HEK293 (cell line): ENCODE measurements around the gene ALDH8A1.

ENCODE experiments used
- CTCF ChIA-PET: fragments of 350-600 bp; formaldehyde crosslinking; extraction: SDS; loops from one replicate; lab custom pipeline; 2021; ENCODE audit warnings: antibody characterized with exemption; lab: Yijun Ruan, JAX
- POLR2A ChIA-PET: fragments of 300-600 bp; formaldehyde crosslinking; extraction: SDS; loops from one replicate; lab custom pipeline; 2020; ENCODE audit warnings: antibody characterized with exemption, inconsistent platforms; lab: Yijun Ruan, JAX
- H3K27ac ChIP-seq: fragments of 200-500 bp; sonication (Bioruptor generic); 2 replicates; pipeline ENCODE4 v1.5.1; 2014; ENCODE audit warnings: low read depth, low read length, control low read depth, inconsistent platforms; ENCODE audit errors: extremely low read depth
- H3K36me3 ChIP-seq, 2 experiments: fragments of 200-500 bp in 1 of 2; sonication (Bioruptor generic) in 1 of 2; 1 replicate in 1 of 2; 2 replicates in 1 of 2; pipeline ENCODE4 v1.5.1; 2014 to 2017; ENCODE audit warnings: inconsistent platforms in 2 of 2, low read length in 2 of 2; ENCODE audit not compliant: control insufficient read depth in 2 of 2, insufficient read depth in 1 of 2
- H3K4me1 ChIP-seq: fragments of 200-500 bp; sonication (Bioruptor generic); 2 replicates; pipeline ENCODE4 v1.5.1; 2014; ENCODE audit warnings: mild to moderate bottlenecking, low read length, inconsistent platforms; ENCODE audit not compliant: control insufficient read depth, insufficient read depth
- H3K4me3 ChIP-seq: 2 replicates; pipeline ENCODE4 v1.5.1; 2011; ENCODE audit warnings: low read depth, mild to moderate bottlenecking, control low read depth, low read length, moderate library complexity
- H3K9me3 ChIP-seq: fragments of 200-500 bp; sonication (Bioruptor generic); 2 replicates; pipeline ENCODE4 v1.5.1; 2014; ENCODE audit warnings: low read depth, low read length, inconsistent platforms; ENCODE audit not compliant: control insufficient read depth, insufficient read depth
- IKZF3 ChIP-seq: fragments of 450-650 bp; IDR thresholded peaks from 2 replicates; pipeline ENCODE4 v1.5.0; 2018; ENCODE audit warnings: missing biosample characterization, mild to moderate bottlenecking, missing genetic modification characterization, moderate library complexity
- MYNN ChIP-seq: fragments of 450-650 bp; formaldehyde crosslinking; IDR thresholded peaks from 2 replicates; pipeline ENCODE4 v1.5.1; 2016; ENCODE audit warnings: missing biosample characterization, missing genetic modification characterization, borderline replicate concordance
- MZF1 ChIP-seq: fragments of 450-650 bp; formaldehyde crosslinking; IDR thresholded peaks from 2 replicates; pipeline ENCODE4 v1.5.1; 2017; ENCODE audit warnings: missing biosample characterization, missing genetic modification characterization, borderline replicate concordance
- SP3 ChIP-seq: fragments of 450-650 bp; formaldehyde crosslinking; IDR thresholded peaks from 2 replicates; pipeline ENCODE4 v1.5.1; 2016; ENCODE audit warnings: missing biosample characterization, missing genetic modification characterization
- WT1 ChIP-seq: fragments of 450-650 bp; formaldehyde crosslinking; IDR thresholded peaks from 2 replicates; pipeline ENCODE4 v1.5.1; 2016; ENCODE audit warnings: missing biosample characterization, missing genetic modification characterization
- YY1 ChIP-seq: fragments of 450-650 bp; formaldehyde crosslinking; IDR thresholded peaks from 2 replicates; pipeline ENCODE4 v1.5.1; 2018; ENCODE audit warnings: missing biosample characterization, missing genetic modification characterization
- ZBTB1 ChIP-seq: fragments of 450-650 bp; formaldehyde crosslinking; IDR thresholded peaks from 2 replicates; pipeline ENCODE4 v1.5.1; 2016; ENCODE audit warnings: missing biosample characterization, missing genetic modification characterization
- ZBTB48 ChIP-seq: fragments of 450-650 bp; formaldehyde crosslinking; IDR thresholded peaks from 2 replicates; pipeline ENCODE4 v1.5.1; 2016; ENCODE audit warnings: missing biosample characterization, missing genetic modification characterization
- ZNF132 ChIP-seq: fragments of 450-650 bp; formaldehyde crosslinking; IDR thresholded peaks from 2 replicates; pipeline ENCODE4 v1.5.1; 2017; ENCODE audit warnings: missing biosample characterization, missing genetic modification characterization, borderline replicate concordance
- ZNF19 ChIP-seq: fragments of 450-650 bp; formaldehyde crosslinking; IDR thresholded peaks from 2 replicates; pipeline ENCODE4; 2016; ENCODE audit warnings: missing biosample characterization, missing genetic modification characterization, low read depth
- ZNF202 ChIP-seq: fragments of 450-650 bp; formaldehyde crosslinking; IDR thresholded peaks from 2 replicates; pipeline ENCODE4 v1.5.1; 2016; ENCODE audit warnings: missing biosample characterization, missing genetic modification characterization, borderline replicate concordance
- ZNF366 ChIP-seq: fragments of 450-650 bp; formaldehyde crosslinking; conservative IDR thresholded peaks from 2 replicates; pipeline ENCODE4 v1.5.1; 2016; ENCODE audit warnings: missing biosample characterization, missing genetic modification characterization
- ZNF501 ChIP-seq: fragments of 450-650 bp; formaldehyde crosslinking; IDR thresholded peaks from 2 replicates; pipeline ENCODE4 v1.5.1; 2016; ENCODE audit warnings: missing biosample characterization, missing genetic modification characterization
- ZNF521 ChIP-seq: fragments of 450-650 bp; formaldehyde crosslinking; IDR thresholded peaks from 2 replicates; pipeline ENCODE4 v1.5.1; 2017; ENCODE audit warnings: missing biosample characterization, mild to moderate bottlenecking, missing genetic modification characterization
- ZNF596 ChIP-seq: fragments of 450-650 bp; IDR thresholded peaks from 2 replicates; pipeline ENCODE4 v1.5.0; 2018; ENCODE audit warnings: missing biosample characterization, mild to moderate bottlenecking, missing genetic modification characterization, moderate library complexity
- ZNF629 ChIP-seq: fragments of 450-650 bp; formaldehyde crosslinking; IDR thresholded peaks from 2 replicates; pipeline ENCODE4 v1.5.1; 2017; ENCODE audit warnings: missing biosample characterization, missing genetic modification characterization
- ZNF792 ChIP-seq: fragments of 450-650 bp; formaldehyde crosslinking; IDR thresholded peaks from 2 replicates; pipeline ENCODE4 v1.5.1; 2016; ENCODE audit warnings: missing biosample characterization, missing genetic modification characterization
- ZNF837 ChIP-seq: fragments of 450-650 bp; formaldehyde crosslinking; IDR thresholded peaks from 2 replicates; pipeline ENCODE4 v1.5.1; 2016; ENCODE audit warnings: missing biosample characterization, missing genetic modification characterization
- TF ChIP-seq, protein P1 (sequence below): fragments of 450-650 bp; formaldehyde crosslinking; conservative IDR thresholded peaks from 2 replicates; pipeline ENCODE4 v1.5.1; 2016; ENCODE audit warnings: low read depth, missing biosample characterization, missing genetic modification characterization
- TF ChIP-seq, protein P2 (sequence below): fragments of 450-650 bp; formaldehyde crosslinking; IDR thresholded peaks from 2 replicates; pipeline ENCODE4 v1.5.1; 2016; ENCODE audit warnings: missing biosample characterization, missing genetic modification characterization
- TF ChIP-seq, protein P3 (sequence below): fragments of 450-650 bp; formaldehyde crosslinking; IDR thresholded peaks from 2 replicates; pipeline ENCODE4 v1.5.1; 2016; ENCODE audit warnings: missing biosample characterization, missing genetic modification characterization, borderline replicate concordance
- TF ChIP-seq, protein P4 (sequence below): fragments of 450-650 bp; formaldehyde crosslinking; IDR thresholded peaks from 2 replicates; pipeline ENCODE4 v1.5.1; 2016; ENCODE audit warnings: missing biosample characterization, missing genetic modification characterization
- TF ChIP-seq, protein P5 (sequence below): fragments of 450-650 bp; formaldehyde crosslinking; IDR thresholded peaks from 2 replicates; pipeline ENCODE4 v1.5.1; 2017; ENCODE audit warnings: missing biosample characterization, missing genetic modification characterization
- TF ChIP-seq, protein P6 (sequence below): fragments of 450-650 bp; formaldehyde crosslinking; IDR thresholded peaks from 2 replicates; pipeline ENCODE4 v1.5.1; 2016; ENCODE audit warnings: missing biosample characterization, missing genetic modification characterization

ALDH8A1 gene

DNA sequence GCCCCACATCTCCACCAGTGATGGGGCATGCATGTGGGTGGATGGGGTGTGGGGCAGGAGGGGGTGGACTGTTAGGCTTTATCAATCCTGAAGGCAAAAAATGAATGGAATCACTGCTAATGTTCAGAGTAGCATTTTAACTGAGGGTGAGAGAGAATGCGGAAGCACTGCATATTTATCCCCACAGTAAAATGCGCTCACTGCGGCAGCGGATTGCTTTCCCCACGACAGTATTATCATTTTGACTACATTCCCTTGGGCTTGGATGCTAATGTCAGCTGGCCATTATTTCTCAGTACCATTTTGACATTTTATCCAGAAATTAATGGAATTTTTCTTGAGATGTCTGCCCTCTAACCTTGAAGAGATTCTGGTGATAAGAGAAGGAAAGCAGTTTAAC is 13.4 kb downstream of the ALDH8A1 start (continued):
- TF ChIP-seq, protein P1, sequence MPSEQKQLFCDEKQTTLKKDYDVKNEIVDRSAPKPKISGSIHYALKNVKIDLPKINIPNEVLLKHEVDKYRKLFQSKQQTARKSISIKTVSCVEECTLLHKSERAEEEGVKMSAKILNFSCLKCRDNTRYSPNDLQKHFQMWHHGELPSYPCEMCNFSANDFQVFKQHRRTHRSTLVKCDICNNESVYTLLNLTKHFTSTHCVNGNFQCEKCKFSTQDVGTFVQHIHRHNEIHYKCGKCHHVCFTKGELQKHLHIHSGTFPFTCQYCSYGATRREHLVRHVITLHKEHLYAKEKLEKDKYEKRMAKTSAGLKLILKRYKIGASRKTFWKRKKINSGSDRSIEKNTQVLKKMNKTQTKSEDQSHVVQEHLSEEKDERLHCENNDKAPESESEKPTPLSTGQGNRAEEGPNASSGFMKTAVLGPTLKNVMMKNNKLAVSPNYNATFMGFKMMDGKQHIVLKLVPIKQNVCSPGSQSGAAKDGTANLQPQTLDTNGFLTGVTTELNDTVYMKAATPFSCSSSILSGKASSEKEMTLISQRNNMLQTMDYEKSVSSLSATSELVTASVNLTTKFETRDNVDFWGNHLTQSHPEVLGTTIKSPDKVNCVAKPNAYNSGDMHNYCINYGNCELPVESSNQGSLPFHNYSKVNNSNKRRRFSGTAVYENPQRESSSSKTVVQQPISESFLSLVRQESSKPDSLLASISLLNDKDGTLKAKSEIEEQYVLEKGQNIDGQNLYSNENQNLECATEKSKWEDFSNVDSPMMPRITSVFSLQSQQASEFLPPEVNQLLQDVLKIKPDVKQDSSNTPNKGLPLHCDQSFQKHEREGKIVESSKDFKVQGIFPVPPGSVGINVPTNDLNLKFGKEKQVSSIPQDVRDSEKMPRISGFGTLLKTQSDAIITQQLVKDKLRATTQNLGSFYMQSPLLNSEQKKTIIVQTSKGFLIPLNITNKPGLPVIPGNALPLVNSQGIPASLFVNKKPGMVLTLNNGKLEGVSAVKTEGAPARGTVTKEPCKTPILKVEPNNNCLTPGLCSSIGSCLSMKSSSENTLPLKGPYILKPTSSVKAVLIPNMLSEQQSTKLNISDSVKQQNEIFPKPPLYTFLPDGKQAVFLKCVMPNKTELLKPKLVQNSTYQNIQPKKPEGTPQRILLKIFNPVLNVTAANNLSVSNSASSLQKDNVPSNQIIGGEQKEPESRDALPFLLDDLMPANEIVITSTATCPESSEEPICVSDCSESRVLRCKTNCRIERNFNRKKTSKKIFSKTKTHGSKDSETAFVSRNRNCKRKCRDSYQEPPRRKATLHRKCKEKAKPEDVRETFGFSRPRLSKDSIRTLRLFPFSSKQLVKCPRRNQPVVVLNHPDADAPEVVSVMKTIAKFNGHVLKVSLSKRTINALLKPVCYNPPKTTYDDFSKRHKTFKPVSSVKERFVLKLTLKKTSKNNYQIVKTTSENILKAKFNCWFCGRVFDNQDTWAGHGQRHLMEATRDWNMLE = no peak
- TF ChIP-seq WT1 (no peak), ZNF792 (tag by site-specific recombination) (no peak), ZBTB1 (no peak), MYNN (tag by site-specific recombination) (no peak), ZNF202 (tag by site-specific recombination) (no peak)

DNA sequence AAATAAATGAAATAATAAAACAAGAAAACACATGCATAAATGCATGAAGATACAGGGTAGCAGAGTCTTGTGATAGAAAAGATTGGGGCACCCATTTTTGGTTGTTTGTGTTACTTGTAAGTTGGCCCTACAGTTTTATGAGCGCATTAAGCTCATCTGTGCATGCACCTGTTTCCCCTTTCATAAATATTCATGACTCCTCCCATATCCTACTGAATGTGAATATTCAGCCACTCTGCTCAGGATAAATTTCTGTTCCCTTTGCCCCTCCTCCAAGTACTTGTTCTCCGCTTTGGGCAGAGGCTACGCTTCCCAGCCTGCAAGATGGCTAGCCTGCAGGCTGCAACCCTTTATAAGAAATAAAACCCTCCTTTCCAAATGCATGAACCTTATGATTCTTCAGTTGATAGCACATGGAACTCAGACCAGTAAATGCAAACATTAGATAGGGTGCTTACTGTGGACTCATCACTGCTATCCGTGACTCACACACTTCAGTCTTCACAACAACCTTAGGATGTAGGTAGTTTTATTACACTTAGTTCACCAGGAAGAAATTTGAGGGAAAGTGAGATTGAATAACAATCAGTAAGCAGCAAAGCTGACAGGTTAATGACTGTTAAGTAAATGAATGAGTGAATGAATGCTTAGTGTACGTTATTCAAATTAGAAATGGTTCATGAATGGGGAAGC is 15.0 kb downstream of the ALDH8A1 start:
- ChIA-PET CTCF (interaction anchor here (0.6 to 2.4 kb wide), 5 partner anchors 30 to 824 kb away, joined by 3 to 14 read pairs (median 3); no protein-coding TSS in a partner anchor), POLR2A (no interaction called here)
- Histone ChIP-seq H3K4me3 (no peak overlapping the region), H3K36me3 (no peaks in the 10 kb centered on the region), H3K9me3 (no peaks in the 10 kb centered on the region), H3K27ac (no peak overlapping the region), H3K4me1 (peaks cover 4% of the 10 kb centered on the region; the same call in 1 of the 2 replicates)
- TF ChIP-seq ZNF521 (tag by site-specific recombination) (no peak), ZNF366 (tag by site-specific recombination) (no peak), ZNF132 (tag by site-specific recombination) (no peak), ZNF629 (tag by site-specific recombination) (no peak), MZF1 (no peak), SP3 (no peak), IKZF3 (tag by site-specific recombination) (no peak), ZNF596 (tag by site-specific recombination) (no peak), ZNF837 (no peak), YY1 (tag by site-specific recombination) (no peak), ZNF19 (tag by site-specific recombination) (no peak), ZBTB48 (tag by site-specific recombination) (no peak), ZNF501 (no peak)
- TF ChIP-seq, protein P2, sequence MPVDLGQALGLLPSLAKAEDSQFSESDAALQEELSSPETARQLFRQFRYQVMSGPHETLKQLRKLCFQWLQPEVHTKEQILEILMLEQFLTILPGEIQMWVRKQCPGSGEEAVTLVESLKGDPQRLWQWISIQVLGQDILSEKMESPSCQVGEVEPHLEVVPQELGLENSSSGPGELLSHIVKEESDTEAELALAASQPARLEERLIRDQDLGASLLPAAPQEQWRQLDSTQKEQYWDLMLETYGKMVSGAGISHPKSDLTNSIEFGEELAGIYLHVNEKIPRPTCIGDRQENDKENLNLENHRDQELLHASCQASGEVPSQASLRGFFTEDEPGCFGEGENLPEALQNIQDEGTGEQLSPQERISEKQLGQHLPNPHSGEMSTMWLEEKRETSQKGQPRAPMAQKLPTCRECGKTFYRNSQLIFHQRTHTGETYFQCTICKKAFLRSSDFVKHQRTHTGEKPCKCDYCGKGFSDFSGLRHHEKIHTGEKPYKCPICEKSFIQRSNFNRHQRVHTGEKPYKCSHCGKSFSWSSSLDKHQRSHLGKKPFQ (tag by site-specific recombination) = no peak
- TF ChIP-seq, protein P3, sequence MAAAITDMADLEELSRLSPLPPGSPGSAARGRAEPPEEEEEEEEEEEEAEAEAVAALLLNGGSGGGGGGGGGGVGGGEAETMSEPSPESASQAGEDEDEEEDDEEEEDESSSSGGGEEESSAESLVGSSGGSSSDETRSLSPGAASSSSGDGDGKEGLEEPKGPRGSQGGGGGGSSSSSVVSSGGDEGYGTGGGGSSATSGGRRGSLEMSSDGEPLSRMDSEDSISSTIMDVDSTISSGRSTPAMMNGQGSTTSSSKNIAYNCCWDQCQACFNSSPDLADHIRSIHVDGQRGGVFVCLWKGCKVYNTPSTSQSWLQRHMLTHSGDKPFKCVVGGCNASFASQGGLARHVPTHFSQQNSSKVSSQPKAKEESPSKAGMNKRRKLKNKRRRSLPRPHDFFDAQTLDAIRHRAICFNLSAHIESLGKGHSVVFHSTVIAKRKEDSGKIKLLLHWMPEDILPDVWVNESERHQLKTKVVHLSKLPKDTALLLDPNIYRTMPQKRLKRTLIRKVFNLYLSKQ (tag by site-specific recombination) = no peak
- TF ChIP-seq, protein P4, sequence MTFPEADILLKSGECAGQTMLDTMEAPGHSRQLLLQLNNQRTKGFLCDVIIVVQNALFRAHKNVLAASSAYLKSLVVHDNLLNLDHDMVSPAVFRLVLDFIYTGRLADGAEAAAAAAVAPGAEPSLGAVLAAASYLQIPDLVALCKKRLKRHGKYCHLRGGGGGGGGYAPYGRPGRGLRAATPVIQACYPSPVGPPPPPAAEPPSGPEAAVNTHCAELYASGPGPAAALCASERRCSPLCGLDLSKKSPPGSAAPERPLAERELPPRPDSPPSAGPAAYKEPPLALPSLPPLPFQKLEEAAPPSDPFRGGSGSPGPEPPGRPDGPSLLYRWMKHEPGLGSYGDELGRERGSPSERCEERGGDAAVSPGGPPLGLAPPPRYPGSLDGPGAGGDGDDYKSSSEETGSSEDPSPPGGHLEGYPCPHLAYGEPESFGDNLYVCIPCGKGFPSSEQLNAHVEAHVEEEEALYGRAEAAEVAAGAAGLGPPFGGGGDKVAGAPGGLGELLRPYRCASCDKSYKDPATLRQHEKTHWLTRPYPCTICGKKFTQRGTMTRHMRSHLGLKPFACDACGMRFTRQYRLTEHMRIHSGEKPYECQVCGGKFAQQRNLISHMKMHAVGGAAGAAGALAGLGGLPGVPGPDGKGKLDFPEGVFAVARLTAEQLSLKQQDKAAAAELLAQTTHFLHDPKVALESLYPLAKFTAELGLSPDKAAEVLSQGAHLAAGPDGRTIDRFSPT (tag by site-specific recombination) = no peak
- TF ChIP-seq, protein P5, sequence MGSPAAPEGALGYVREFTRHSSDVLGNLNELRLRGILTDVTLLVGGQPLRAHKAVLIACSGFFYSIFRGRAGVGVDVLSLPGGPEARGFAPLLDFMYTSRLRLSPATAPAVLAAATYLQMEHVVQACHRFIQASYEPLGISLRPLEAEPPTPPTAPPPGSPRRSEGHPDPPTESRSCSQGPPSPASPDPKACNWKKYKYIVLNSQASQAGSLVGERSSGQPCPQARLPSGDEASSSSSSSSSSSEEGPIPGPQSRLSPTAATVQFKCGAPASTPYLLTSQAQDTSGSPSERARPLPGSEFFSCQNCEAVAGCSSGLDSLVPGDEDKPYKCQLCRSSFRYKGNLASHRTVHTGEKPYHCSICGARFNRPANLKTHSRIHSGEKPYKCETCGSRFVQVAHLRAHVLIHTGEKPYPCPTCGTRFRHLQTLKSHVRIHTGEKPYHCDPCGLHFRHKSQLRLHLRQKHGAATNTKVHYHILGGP (tag by site-specific recombination) = no peak
- TF ChIP-seq, protein P6, sequence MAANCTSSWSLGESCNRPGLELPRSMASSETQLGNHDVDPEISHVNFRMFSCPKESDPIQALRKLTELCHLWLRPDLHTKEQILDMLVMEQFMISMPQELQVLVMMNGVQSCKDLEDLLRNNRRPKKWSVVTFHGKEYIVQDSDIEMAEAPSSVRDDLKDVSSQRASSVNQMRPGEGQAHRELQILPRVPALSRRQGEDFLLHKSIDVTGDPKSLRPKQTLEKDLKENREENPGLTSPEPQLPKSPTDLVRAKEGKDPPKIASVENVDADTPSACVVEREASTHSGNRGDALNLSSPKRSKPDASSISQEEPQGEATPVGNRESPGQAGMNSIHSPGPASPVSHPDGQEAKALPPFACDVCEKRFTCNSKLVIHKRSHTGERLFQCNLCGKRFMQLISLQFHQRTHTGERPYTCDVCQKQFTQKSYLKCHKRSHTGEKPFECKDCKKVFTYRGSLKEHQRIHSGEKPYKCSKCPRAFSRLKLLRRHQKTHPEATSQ (tag by site-specific recombination) = no peak
